Measurements from ENCODE around the gene EXOG.

Gene EXOG

DNA sequence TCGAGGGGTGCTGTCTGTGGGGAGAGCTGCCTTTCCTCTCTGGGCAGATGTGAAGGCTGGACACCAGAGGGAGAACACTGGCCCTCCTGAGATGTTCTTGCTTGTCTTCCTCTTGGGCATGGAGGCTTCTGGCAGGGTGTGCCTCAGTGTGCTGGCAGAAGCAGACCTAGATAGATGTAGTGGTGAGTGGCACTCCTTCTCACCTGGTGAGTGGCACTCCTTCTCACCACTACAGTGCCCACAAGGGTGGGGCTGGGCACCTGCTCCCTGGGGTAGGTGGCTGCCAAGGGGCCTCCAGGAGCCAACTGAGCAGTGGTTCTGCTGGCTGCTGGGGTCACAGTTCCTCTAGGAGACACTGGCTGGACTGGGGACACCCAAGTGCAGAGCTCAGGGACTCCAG is 23.8 kb upstream of the EXOG start:
- DNase-seq (ENCODE audit: low read depth in 2 of 2): no peak

DNA sequence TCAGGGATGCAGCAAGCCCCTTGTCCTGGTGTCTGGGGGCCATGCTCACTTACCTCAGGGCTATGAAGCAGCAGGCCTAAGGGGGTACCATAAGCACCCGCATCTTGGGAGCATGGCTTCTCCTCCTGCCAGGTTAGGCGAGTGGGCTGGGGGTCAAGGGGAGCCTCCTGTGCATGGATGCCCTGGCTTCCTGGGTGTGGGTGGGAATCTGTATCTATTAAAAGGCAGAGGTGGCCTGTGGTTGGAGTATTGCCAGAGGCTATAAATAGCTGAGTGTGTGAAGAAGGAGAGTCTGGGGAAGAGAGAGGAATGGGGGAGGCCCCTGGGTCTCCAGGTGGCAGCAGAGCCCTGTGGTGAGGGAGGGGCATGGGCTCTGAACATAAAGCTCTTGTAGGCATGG is 22.9 kb upstream of the EXOG start:
- DNase-seq (ENCODE audit: low read depth in 2 of 2): no peak

DNA sequence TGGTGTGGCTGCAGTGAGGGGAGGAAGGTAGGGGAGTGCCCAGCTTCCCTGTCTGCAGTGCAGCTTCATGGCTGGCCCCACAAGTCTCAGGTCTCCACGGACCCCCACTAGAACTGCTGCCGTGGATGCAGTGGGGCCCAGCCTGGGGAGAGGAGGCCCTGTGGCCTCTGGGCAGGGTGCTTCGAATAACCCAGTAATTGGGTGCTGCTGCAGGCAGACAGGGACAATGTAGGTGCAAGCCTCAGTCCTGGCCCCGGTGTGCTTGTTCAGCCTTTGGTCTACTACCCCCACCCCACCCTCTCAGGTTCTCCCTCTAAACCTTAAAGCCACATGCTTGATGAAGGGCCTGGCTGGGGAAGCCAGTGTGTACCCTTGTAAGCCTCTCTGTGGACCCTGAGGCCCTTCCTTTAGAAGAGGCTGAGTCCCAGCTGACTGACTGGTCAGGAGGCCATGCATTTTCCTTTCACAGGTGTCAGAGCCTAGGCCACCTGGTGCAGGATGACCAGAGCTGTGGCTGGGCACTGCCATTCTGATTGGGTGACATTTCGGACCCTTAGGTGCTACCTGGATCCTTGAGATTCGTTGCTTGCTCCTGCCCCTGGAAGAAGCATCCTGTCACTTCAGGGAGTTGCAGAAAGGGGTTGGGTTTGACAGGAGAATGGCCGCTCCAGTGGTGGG is 21.1 kb upstream of the EXOG start:
- no peak for DNase-seq (ENCODE audit: low read depth in 2 of 2)

DNA sequence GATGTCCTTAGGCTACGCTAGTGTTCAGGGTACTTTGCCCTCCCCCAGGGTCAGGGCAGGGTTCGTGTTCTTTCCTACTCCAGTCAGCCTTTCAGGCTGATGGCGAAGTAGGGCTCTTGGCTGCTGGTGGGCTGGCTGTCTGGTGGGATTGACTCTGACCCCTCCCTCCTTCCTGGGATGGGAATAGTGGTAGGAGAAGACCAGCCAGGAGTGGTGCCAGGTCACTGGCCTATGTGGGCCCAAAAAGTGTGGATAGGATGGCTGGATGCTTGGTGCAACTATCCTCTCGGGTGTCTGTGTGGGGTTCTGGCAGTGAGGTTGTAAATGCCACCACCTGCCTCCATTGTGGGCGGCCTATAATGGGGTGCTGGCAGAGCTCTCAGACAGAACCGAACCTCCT is 20.4 kb upstream of the EXOG start:
- DNase-seq (ENCODE audit: low read depth in 2 of 2): no peak

DNA sequence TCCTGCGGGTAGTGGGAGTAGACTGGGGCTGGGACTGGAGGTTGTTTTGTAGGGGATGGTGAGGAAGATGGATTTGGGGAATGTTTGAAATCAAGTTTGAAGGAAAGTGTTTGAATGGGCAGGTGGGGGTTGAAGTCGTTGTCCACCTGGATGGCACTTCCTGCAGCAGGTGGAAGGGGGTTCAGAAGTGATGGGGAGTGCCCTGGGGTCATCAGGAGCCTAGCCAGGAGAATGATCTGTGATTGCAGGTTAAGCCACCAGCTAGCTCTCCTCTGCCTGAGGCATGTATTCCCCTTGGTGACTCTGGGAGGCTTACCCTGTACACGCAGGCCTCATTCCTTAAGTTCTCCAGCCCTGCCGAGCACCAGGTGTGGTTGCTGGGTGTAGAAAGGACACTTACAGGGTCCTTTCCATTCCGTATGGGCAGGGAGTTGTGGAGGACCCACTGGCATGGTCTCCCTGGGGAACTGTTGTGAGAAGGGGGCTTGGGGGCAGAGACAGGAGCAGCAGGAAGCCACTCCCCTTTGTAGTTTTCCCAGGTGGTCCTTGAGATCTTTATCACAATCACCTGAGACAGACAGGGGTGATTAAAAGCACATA is 19.9 kb upstream of the EXOG start:
- DNase-seq (ENCODE audit: low read depth in 2 of 2): no peak

DNA sequence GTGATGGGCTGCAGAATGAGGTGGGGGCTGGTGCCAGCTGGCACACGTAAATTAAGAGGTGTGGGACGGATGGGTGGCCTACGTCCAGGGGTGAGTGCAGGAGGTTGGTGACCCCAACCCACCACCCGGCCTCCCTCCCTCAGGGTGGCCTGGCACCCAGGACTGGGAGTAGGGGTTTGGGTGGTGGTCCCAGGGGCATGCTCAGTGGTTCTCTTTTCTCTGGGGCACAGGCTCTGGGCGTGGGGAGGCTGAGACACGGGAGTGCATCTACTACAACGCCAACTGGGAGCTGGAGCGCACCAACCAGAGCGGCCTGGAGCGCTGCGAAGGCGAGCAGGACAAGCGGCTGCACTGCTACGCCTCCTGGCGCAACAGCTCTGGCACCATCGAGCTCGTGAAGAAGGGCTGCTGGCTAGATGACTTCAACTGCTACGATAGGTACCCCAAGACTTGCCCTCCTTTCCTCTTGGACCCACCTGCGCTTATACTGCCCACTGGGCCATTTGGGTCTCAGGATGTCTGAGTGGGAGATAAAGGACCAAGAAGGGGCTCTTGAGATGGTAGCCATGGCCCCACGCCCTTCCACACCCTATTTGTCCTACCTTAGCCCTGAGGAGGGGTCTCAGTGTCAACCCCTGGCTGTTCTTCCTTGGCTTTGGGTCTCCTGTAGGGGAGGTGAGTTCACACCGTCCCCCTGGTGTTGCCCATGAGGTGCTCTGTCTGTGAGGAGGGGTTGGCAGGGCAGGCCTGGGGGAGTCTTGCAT is 18.9 kb upstream of the EXOG start:
- no peak for DNase-seq (ENCODE audit: low read depth in 2 of 2)

DNA sequence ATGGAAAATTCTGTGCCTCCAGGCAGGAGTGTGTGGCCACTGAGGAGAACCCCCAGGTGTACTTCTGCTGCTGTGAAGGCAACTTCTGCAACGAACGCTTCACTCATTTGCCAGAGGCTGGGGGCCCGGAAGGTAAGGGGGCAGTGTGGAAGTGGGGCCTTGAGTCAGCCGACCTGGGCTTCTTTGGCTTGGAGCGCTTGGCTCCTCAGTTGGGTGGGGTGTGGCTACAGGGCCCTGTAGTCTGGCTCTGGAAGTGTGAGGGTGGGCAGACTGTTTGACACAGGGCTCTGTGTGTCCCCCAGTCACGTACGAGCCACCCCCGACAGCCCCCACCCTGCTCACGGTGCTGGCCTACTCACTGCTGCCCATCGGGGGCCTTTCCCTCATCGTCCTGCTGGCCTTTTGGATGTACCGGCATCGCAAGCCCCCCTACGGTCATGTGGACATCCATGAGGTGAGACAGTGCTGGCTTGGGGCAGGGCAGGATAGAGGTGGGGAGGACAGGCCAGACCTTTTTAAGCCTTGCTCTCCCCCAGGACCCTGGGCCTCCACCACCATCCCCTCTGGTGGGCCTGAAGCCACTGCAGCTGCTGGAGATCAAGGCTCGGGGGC is 18.2 kb upstream of the EXOG start:
- DNase-seq (ENCODE audit: low read depth in 2 of 2): no peak

DNA sequence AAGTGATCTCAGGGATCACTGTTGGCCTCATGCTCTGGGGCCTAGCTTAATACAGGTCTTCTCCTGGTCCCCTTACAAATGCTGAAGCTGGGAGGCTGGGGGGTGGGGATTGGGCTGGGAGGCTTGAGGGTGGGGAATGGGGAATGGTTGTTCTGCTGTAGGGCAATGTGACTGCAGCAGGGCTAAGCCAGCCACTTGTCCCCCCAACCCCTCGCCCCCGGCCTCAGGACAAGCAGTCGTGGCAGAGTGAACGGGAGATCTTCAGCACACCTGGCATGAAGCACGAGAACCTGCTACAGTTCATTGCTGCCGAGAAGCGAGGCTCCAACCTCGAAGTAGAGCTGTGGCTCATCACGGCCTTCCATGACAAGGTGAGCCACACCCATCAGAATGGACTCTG is 17.2 kb upstream of the EXOG start:
- DNase-seq (ENCODE audit: low read depth in 2 of 2): no peak

DNA sequence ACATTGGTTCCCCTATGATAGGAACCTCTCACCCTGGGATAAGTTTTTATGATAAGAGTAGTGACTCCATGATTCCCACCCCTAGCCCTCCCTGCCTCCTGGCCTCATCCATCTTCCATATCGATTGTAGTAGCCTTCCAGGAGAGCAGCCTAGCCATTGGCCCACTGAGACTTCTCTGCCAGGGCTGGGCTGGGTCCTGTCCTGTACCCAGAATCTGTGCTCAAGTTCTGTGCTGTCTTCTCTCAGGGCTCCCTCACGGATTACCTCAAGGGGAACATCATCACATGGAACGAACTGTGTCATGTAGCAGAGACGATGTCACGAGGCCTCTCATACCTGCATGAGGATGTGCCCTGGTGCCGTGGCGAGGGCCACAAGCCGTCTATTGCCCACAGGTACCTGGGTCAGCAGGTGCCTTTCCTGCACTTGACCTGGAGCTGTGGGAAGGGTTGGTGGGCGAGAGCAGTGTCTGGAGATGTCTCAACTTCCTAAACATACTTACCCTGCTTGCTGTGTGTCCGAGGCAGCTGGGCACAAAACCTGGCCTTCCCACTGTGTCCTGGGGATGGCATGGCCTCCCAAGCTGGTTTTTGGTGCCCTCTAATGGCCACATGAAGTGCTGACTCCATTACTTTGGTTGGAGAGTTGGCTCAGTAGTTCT is 16.6 kb upstream of the EXOG start:
- DNase-seq (ENCODE audit: low read depth in 2 of 2): peak in 1 of 2 donors; percentile 9

DNA sequence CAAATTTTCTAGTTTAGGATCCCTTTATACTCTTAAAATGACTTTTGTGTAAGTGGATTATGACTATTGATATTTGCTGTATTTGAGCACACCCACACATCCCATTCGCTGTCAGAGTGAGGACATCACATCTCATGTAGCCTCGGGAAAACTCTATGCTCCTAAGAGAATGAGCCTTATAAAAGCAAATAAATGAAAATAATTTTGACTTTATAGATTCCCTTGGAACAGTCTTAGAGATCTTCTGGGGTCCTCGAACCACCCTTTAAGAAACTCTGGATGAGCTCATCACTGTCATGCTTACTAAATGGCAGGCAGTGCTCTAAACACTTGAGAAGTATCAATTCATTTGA is 16.1 kb upstream of the EXOG start:
- no peak for DNase-seq (ENCODE audit: low read depth in 2 of 2)

DNA sequence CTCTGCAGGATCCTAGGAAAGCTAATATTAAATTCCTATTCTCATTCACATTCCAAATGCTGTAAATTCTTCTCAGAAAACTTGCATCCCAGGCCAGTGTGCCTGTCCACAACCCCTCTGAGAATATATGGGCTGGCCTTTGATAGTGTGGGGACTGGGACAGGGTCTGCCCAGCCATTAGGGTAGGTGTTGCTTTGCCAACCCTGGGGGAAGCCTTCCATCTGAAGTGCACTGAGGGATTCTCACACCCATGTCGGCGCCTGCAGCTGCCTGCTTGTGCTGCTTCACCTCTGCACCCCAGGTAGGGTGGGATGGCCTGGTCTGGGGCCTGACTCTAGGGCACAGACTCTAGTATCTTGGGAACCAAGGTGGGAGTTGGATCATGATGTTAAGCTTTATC is 15.2 kb upstream of the EXOG start:
- no peak for DNase-seq (ENCODE audit: low read depth in 2 of 2)

DNA sequence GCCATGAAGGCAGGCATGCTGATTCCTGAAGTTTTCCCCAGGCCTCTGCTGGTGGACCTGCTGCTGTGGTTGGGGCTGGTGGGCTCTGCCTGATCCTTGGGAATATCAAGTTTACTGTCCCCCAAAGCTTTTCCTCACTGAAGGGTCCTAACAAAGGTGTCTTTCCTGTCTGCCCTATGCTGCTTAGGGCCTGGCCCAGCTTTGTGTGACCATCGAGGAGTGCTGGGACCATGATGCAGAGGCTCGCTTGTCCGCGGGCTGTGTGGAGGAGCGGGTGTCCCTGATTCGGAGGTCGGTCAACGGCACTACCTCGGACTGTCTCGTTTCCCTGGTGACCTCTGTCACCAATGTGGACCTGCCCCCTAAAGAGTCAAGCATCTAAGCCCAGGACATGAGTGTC is 13.2 kb upstream of the EXOG start:
- DNase-seq (ENCODE audit: low read depth in 2 of 2): no peak

DNA sequence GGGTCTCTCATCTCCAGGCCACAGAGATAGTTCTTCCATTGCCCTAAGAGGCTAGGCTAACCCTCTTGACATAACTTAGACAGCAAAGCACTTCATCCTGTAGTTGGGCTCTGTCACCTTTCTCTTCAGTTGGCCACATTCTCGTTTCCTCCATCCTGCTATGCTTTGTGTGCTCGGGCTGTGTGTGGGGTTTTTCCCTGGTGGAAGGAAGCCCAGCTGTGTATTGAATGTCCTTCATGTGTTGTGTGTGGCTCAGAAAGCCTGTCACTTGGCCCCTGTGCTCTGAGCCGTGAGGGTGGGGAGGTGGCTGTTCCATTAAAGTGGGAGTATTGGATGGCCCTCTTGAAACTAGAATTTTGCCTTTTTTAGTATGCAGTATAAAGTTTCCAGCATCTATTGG is 8.8 kb upstream of the EXOG start:
- no peak for DNase-seq (ENCODE audit: low read depth in 2 of 2)

DNA sequence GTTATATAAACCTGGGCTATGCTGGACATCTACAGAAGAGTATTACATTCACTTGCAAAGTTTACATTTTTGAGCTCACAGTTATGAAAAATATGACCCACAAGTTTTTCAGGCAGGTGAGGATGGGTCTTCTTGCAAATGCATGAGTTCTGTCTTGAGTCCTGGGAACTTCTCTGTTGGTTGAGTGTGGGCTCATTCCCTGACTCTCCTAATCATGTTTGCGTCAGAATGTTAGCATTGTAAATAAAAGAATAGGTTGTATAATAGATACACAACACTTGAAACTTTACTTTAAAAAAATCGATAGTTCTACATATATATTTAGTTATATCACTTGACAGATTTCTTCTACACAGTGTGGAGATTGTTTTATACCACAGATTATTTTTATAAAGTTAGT is 7.2 kb upstream of the EXOG start:
- DNase-seq (ENCODE audit: low read depth in 2 of 2): no peak

DNA sequence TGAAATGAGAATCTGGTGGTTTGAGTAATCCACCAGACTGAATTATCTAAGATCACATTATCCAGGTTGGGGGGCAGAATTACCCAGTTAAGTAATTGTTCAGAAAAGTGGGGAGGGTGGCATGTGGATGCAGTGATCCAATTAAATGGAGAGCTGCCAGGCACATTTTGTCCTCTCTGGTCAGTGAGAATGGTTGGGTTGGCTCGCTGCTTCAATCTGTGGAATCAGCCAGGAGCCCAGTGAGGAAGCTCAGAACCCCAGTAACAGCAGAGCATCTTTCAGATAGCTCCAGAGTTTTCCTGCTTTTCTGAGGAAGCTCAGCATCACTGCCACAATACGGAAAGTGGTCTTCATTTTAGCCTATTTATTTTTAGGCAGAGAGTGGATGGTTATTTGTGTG is 6.4 kb upstream of the EXOG start:
- no peak for DNase-seq (ENCODE audit: low read depth in 2 of 2)

DNA sequence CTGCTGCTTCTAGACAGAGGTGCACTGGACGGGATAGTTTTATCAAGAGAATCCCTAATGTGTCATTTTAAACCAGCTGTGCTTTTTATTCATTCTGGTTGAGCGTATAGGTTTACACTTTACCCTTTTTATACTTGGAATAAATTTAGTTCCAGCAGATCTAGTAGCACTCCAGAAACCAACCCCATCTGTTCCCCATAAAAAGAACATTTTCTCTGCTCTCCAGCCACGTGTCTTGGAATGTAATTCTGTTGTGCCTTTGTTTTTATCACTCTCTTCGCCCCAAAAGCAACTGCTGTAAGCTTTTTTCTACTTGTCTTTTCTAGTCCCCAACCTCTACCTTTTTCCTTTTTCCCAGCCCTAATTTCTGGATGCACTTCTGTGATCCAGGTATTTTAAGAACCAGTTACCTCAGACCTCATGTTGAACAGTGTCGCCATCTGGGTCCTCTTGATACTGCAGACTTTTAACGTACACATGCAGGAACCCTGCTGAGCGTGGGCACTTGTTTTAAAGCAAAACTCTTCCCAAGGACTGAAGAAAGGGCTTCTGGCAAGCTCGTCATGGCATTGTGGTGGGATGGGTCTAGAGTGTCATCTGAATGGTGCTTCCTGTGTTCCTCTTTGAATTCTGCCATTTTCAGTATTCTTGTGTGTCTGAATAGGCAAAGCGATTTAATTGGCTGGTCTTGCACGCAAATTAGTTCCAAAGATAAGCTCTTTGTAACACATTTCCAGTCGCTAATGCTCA is 5.7 kb upstream of the EXOG start:
- DNase-seq (ENCODE audit: low read depth in 2 of 2): no peak

DNA sequence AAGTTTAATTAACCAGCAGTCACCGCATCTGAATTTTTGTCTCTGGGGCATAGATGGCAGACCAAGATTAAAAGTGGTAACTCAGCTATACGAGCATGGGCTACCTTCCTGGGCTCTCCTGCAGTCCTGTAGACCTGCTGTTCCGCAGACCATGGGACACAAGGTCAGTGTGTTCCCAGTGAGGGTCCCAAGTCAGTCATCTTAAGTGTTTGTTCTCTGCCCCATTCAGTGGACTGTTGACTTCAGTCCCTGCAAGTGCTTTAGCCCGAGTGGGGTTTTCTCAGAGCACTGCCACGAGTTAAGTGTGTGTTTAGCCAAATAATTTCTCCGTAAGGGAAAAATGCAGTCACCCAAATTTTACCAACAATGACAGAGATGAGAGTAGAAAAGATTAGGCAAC is 4.9 kb upstream of the EXOG start:
- DNase-seq (ENCODE audit: low read depth in 2 of 2): no peak

DNA sequence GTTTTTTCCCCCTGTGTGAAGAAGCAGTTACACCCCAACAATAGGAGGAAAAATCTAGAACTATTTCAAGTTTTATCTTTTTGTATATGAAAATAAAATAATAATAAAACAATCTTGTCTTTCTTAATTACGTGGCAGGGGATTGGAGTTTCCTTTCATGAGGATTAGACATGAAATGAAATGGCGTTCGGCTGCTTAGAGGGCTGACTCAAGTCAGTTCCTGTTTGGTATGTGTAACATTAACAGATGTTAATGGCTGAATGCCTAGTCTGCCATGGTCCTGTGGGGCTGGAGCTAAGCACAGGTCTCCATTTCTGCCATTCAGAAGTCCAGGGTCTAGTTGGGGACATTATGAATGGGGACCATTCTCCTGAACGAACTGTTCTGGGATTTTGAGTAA is 3.1 kb upstream of the EXOG start:
- DNase-seq (ENCODE audit: low read depth in 2 of 2): no peak

DNA sequence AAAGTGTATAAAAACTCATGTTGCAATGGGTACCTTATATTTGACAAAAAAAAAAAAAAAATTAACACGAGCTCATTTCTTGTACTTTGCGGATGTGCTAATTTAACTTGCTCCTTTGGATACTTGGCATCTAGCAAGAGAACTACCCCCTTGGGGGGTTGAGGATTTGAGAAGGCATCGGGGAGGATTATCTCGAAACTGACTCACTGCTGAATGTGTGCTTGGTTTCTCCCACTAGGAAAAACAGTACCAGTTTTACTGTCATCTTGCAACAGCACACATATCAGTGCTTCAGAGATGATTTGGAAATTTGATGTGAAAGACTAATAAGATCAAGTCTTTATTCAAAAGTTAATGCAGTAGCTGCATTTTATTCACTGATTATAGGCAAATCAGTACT is 891 bp downstream of the EXOG start:
- DNase-seq (ENCODE audit: low read depth in 2 of 2): no peak

DNA sequence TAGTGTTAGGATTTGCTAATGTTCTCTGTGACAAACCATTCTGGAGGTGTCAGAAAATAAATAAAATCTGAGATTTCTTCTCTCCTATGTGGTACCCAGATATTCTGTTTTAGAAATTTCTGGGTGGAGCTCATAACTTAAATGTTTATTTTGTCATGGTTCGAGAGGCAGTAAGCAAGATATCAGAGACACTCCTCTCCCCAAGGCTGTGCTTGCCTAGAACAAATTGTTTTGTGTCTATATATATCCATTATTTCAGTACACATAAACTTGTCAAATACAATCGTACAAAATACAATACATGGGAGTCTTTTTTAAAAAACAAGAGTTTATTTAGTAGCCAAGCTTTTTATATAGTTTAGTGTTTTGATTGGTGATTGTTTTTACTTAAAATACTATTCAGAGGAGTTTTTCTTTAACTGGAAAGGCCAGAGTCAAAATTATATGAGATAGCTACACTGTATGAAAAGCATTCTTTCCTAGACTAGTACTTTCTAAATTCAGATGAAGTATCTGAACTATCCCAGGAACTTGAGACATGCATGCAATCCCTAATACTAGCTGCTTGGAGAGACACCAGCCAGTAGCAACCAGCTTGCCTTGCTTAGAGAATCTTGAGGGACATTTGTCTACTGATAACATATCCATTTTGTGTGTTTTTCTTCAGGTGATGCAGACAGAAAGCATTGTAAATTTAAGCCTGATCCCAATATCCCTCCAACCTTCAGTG is 4.7 kb downstream of the EXOG start:
- no peak for DNase-seq (ENCODE audit: low read depth in 2 of 2)

DNA sequence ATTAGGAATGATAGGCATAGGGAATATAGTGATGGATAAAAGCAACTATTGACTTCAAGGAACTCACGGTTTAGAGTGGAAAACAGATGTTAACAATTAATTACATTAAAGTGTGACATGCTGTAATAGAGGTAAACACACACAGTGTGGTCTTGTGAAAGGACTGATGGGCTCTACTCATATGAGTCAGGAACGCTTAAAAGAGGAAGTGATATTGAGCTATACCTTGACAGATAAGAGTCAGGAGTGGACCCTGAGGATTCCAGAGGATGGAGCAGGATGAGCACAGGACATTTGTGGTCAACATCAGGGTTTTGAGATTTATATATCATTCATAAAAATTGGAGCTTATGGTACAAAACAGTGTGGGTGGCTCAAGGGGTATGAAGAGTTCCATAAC is 11.0 kb downstream of the EXOG start:
- DNase-seq (ENCODE audit: low read depth in 2 of 2): no peak

Measured in stimulated activated CD8-positive, alpha-beta memory T cell treated with anti-CD3 and anti-CD28 coated beads, Interleukin-2, amount 100 ng/mL, for 48 hours (primary cell).